OCI-LY1 (cell line): ENCODE results near the gene GGN.

Source experiments
- EZH2 ChIP-seq: fragments of 200-600 bp; sonication (generic), shearing (Covaris generic); IDR thresholded peaks from 2 replicates; pipeline ENCODE4 v1.8.0; 2017; ENCODE audit warnings: borderline replicate concordance, mixed run types, mild to moderate bottlenecking, antibody characterized with exemption, low read length, moderate library complexity, mixed read lengths
- TF ChIP-seq, protein P1 (sequence below): fragments of 200-600 bp; sonication (generic), shearing (Covaris generic); IDR thresholded peaks from 2 replicates; pipeline ENCODE4 v1.5.1; 2017; ENCODE audit warnings: mild to moderate bottlenecking, antibody characterized with exemption, low read length, moderate library complexity, mixed read lengths

DNA sequence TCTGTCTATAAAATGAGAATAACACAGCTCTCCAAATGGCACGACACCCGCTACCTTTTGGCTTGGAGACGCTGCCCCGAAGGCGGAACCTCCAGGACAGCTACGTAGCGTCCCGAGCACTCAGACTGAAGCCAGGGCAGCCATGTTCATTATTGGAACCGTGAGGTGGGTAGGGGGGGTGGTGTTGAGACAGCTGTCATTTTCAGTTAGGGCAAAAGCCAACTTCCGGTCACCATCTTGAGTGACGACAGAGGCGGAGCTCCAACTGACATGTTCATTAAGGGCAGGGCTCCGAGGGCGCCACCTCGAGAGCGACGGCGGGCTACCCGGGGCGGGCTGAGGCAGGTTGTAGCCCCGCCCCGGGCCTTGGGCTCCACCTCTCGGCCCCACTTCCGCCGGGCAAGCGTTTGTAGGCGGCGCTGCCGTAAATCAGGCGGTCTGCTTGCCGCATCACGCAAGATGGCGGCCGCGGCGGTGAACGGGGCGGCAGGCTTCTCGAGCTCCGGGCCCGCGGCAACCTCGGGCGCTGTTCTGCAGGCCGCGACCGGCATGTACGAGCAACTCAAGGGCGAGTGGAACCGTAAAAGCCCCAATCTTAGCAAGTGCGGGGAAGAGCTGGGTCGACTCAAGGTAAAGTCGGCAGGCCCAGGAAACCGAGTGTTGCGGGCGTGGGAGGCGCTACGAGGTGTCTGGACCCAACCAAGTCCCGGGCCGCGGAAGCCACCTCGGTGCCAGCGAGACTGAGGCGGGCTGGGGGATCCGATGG lies 13.3 kb downstream of the GGN start, which contains the start of gene PSMD8:
- TF ChIP-seq, protein P1, sequence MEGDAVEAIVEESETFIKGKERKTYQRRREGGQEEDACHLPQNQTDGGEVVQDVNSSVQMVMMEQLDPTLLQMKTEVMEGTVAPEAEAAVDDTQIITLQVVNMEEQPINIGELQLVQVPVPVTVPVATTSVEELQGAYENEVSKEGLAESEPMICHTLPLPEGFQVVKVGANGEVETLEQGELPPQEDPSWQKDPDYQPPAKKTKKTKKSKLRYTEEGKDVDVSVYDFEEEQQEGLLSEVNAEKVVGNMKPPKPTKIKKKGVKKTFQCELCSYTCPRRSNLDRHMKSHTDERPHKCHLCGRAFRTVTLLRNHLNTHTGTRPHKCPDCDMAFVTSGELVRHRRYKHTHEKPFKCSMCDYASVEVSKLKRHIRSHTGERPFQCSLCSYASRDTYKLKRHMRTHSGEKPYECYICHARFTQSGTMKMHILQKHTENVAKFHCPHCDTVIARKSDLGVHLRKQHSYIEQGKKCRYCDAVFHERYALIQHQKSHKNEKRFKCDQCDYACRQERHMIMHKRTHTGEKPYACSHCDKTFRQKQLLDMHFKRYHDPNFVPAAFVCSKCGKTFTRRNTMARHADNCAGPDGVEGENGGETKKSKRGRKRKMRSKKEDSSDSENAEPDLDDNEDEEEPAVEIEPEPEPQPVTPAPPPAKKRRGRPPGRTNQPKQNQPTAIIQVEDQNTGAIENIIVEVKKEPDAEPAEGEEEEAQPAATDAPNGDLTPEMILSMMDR, result peak; percentile 9; the same call in 1 of the 2 replicates
- no peak for TF ChIP-seq EZH2
